DMS114 treated with DMSO at 0.1 percent for 48 hours (cell line): Measurements from ENCODE around the gene ZNF763.
"Not testable (repeated sequence)": the region's sequence is repeated elsewhere in the genome, so short reads cannot be mapped to it uniquely, and the experiment has no call there.

ENCODE experiments used
- DNase-seq: peaks from one replicate; lab custom pipeline; 2025; ENCODE audit not compliant: unreplicated experiment; lab: John Stamatoyannopoulos, UW

ZNF763 gene

GRCh38 chr19:11971041-11971440, 6.2 kb downstream of the ZNF763 start:
- no peak for DNase-seq

- DNase-seq: no peak
Observed at GRCh38 chr19:11973019-11973810, 8.4 kb downstream of the ZNF763 start.

DNA sequence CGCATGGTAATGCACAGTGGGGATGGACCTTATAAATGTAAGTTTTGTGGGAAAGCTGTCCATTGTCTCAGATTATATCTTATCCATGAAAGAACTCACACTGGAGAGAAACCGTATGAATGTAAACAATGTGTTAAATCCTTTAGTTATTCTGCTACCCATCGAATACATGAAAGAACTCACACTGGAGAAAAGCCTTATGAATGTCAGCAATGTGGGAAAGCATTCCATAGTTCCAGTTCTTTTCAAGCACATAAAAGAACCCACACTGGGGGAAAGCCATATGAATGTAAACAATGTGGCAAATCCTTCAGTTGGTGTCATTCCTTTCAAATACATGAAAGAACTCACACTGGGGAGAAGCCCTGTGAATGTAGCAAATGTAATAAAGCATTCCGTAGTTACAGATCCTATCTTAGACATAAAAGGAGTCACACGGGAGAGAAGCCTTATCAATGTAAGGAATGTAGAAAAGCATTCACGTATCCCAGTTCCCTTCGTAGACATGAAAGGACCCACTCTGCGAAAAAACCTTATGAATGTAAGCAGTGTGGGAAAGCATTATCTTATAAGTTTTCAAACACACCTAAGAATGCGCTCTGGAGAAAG, 13.8 kb downstream of the ZNF763 start:
- DNase-seq: no peak

GRCh38 chr19:11979527-11979926, 14.7 kb downstream of the ZNF763 start:
- DNase-seq: no peak

DNA sequence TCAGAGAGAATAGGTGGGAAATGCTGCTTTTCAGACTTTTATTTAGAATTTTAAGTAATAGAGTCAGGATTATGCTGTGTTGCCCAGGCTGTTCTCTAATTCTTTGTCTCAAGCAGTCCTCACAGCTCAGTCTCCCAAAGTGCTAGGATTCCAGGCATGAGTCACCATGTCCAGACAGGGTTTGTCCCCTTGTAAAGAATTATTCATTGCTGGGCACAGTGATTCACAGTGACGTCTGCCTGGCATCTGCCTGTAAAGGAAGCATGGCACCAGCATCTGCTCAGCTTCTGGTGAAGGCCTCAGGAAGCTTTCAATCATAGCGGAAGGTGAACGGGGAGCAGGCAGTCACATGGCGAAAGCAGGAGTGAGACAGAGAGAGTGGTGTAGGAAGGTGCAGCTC, 17.7 kb downstream of the ZNF763 start:
- DNase-seq: no peak

DNA sequence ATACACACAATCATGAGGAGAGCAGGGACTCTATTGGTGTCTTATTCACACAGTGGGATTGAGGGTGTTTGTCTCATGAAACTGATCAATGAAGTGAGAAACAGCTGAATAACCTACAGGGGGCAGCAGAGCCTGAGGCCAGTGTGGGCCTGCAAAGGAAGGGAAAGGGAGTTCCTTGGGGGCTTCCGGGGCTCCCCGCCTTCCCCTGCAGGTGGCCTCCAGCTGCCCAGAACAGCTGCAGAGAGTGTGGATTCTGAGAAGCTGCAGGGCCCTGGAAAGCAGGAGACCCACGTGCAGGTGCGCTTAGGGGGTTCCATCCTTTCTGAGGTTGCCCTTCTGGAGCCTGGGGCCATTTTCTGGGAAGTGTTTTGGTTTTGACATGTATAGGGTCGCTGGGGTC, 20.1 kb downstream of the ZNF763 start:
- no peak for DNase-seq

DNA sequence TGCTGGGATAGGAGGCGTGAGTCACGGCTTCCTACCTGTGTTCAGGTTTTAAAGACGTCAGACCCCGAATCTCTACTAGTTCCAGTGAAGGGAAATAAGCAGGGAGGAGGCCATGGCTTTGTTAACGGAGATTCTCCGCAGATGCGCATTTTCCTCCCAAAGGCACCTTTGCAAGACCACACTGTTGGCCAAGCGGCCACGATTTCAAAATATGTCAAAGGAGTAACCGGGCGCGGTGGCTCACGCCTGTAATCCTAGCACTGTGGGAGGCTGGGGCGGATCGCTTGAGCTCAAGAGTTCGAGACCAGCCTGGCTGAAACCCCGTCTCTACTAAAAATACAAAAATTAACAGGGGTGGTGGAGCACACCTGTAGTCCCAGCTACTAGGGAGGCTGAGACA, 21.9 kb downstream of the ZNF763 start:
- DNase-seq: no peak

GRCh38 chr19:11987405-11988281, 22.8 kb downstream of the ZNF763 start:
- DNase-seq: peak; percentile 76

DNA sequence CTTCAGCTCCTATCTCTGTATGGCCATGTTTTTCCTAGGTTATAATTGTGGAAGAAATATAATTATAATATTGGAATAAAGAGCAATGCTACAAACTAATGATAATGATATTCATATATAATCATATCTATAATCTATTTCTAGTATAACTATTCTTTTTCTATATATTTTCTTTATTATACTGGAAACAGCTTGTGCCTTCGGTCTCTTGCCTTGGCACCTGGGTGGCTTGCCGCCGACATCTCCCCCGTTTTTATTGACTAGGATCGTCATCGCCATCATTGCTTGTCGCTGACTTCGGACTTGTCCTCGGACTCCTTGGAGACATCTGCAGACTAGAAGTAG, 24.2 kb downstream of the ZNF763 start:
- no peak for DNase-seq

DNA sequence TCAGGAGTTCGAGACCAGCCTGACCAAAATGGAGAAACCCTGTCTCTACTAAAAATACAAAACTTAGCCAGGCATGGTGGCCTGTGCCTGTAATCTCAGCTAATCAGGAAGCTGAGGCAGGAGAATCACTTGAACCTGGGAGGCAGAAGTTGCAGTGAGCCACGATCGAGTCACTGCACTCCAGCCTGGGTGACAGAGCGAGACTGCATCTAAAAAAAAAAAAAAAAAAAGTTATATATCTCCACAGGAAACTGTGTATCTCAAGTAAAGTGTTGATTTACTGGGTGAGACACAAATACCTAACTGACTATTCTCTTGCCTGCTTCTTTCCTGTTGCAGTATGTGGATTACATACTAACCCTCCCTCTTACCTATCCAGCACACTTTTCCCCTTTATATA, 27.1 kb downstream of the ZNF763 start:
- DNase-seq: not testable (repeated sequence)

- no peak for DNase-seq
Observed at GRCh38 chr19:11995174-11995573, 30.3 kb downstream of the ZNF763 start.

- DNase-seq: no peak
Observed at GRCh38 chr19:12000152-12000981, 35.5 kb downstream of the ZNF763 start.

DNA sequence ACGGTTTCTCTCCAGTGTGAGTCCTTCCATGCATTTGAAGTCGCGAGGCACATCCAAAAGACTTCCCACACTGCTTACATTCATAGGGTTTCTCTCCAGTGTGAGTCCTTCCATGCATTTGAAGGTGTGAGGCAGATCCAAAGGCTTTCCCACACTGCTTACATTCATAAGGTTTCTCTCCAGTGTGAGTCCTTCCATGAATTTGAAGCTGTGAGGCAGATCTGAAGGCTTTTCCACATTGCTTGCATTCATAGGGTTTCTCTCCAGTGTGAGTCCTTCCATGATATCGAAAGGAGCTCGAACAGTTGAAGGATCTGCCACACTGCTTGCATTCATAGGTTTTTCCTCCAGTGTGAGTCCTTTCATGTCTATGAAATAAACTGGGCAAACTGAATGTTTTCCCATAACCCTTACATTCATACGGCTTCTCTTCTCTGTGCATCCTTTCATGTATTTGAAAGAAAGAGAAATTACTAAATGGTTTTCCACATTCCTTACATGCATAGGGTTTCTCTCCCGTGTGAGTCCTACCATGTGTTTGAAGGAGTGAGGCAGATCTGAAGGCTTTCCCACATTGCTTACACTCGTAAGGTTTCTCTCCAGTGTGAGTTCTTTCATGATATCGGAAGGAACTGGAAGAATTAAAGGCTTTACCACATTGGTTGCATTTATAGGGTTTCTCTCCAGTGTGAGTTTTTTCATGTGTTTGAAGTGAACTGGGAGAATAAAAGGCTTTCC, 50.3 kb downstream of the ZNF763 start:
- DNase-seq: no peak

- DNase-seq: no peak
Observed at GRCh38 chr19:12015753-12016116, 50.9 kb downstream of the ZNF763 start.
